Measurements from ENCODE around the gene SLC6A3. TPM values are rescaled to one million over a fixed set of nuclear protein-coding genes. Genes with fewer than 3 reads are reported as not detected.

SLC6A3 gene
- total RNA-seq, 4 donors from 2014 or later = not detected

GRCh38 chr5:1392261-1392660 is 53.0 kb downstream of the SLC6A3 start:
- WGBS, 2 donors (ENCODE audit: low coverage in 1 of 2) = 69 to 100% methylated on average over 2 to 9 of the region's 11 CpGs

GRCh38 chr5:1391691-1392090 is 53.5 kb downstream of the SLC6A3 start:
- WGBS, 2 donors (ENCODE audit: low coverage in 1 of 2) = 53% methylated on average over 3 of the region's 11 CpGs; no CpG with 5 or more reads in 1 of the 2 donors
- Histone ChIP-seq H3K4me3 (no peak overlapping the region), H3K9me3 (no peaks in the 10 kb centered on the region), H3K27ac (no peak overlapping the region), H3K36me3 (no peaks in the 10 kb centered on the region), H3K4me1 (peaks cover 0 to 4% (median under 1%) of the 10 kb centered on the region in 4 donors), H3K27me3 (peaks cover 46% of the 10 kb centered on the region)
- TF ChIP-seq POLR2A (IDR thresholded peaks at IDR 0.05) (no peak), EP300 (IDR thresholded peaks at IDR 0.05; ENCODE audit: low read depth) (no peak), POLR2AphosphoS5 (IDR thresholded peaks at IDR 0.05) (no peak)
- in situ Hi-C loops (cut with MboI; ENCODE audit: low pct_ligation_motif_present in 1 of 4, low pct_unique_long_range_greater_than_20kb in 1 of 4, low sequenced_read_pairs in 3 of 4) = loop anchor here in 1 of 4 donors (25.0 kb wide), 1 partner anchor 246 kb away; no protein-coding TSS in a partner anchor
- intact Hi-C loops (cut with DNase I; ENCODE audit: low total_unique reads) = no loop called here
- no peak for DNase-seq

More at GRCh38 chr5:1392261-1392660, 53.0 kb downstream of the SLC6A3 start:
- TF ChIP-seq POLR2A (IDR thresholded peaks at IDR 0.05) = no peak
- no peak for TF ChIP-seq POLR2AphosphoS5 (IDR thresholded peaks at IDR 0.05)
- no peak for TF ChIP-seq CTCF (IDR thresholded peaks at IDR 0.05)
- TF ChIP-seq EP300 (IDR thresholded peaks at IDR 0.05; ENCODE audit: low read depth) = no peak
- peaks cover 47% of the 10 kb centered on the region for H3K27me3 ChIP-seq
- no peak overlapping the region for H3K27ac ChIP-seq
- intact Hi-C loops (cut with DNase I; ENCODE audit: low total_unique reads) = no loop called here
- H3K4me1 ChIP-seq = no peaks in the 10 kb centered on the region
- H3K9me3 ChIP-seq = no peaks in the 10 kb centered on the region
- in situ Hi-C loops (cut with MboI; ENCODE audit: low pct_ligation_motif_present in 1 of 4, low pct_unique_long_range_greater_than_20kb in 1 of 4, low sequenced_read_pairs in 3 of 4) = loop anchor here in 1 of 4 donors (25.0 kb wide), 1 partner anchor 245 kb away; no protein-coding TSS in a partner anchor
- H3K4me3 ChIP-seq = no peak overlapping the region
- DNase-seq = no peak
- H3K36me3 ChIP-seq = no peaks in the 10 kb centered on the region

- Histone ChIP-seq H3K27ac (no peak overlapping the region), H3K36me3 (no peaks in the 10 kb centered on the region), H3K4me1 (peaks cover 0 to 9% (median 7%) of the 10 kb centered on the region in 4 donors), H3K27me3 (peaks cover 40% of the 10 kb centered on the region), H3K4me3 (no peak overlapping the region), H3K9me3 (no peaks in the 10 kb centered on the region)
- intact Hi-C loops (cut with DNase I; ENCODE audit: low total_unique reads) (no loop called here), in situ Hi-C loops (cut with MboI; ENCODE audit: low pct_ligation_motif_present in 1 of 4, low pct_unique_long_range_greater_than_20kb in 1 of 4, low sequenced_read_pairs in 3 of 4) (loop anchor here in 1 of 4 donors (25.0 kb wide), 1 partner anchor 246 kb away; no protein-coding TSS in a partner anchor)
- WGBS, 2 donors (ENCODE audit: low coverage in 1 of 2) = 82% methylated on average over 18 of the region's 21 CpGs; no CpG with 5 or more reads in 1 of the 2 donors
- DNase-seq = no peak
- no peak for TF ChIP-seq EP300 (IDR thresholded peaks at IDR 0.05; ENCODE audit: low read depth)
- TF ChIP-seq CTCF (IDR thresholded peaks at IDR 0.05) = no peak
- TF ChIP-seq POLR2A (IDR thresholded peaks at IDR 0.05) = no peak
- TF ChIP-seq POLR2AphosphoS5 (IDR thresholded peaks at IDR 0.05) = no peak
These were observed 54.2 kb downstream of the SLC6A3 start for GRCh38 chr5:1390861-1391600.

- Histone ChIP-seq H3K9me3 (no peaks in the 10 kb centered on the region), H3K27me3 (peaks cover 33% of the 10 kb centered on the region), H3K4me3 (no peak overlapping the region), H3K4me1 (peaks cover 0 to 16% (median 10%) of the 10 kb centered on the region in 4 donors), H3K36me3 (no peaks in the 10 kb centered on the region), H3K27ac (no peak overlapping the region)
- 80% methylated on average over 5 to 6 of the region's 7 CpGs for WGBS, 2 donors (ENCODE audit: low coverage in 1 of 2)
- in situ Hi-C loops (cut with MboI; ENCODE audit: low pct_ligation_motif_present in 1 of 4, low pct_unique_long_range_greater_than_20kb in 1 of 4, low sequenced_read_pairs in 3 of 4) (loop anchor here in 1 of 4 donors (25.0 kb wide), 1 partner anchor 247 kb away; no protein-coding TSS in a partner anchor), intact Hi-C loops (cut with DNase I; ENCODE audit: low total_unique reads) (no loop called here)
- TF ChIP-seq EP300 (IDR thresholded peaks at IDR 0.05; ENCODE audit: low read depth) (no peak), POLR2A (IDR thresholded peaks at IDR 0.05) (no peak), POLR2AphosphoS5 (IDR thresholded peaks at IDR 0.05) (no peak), CTCF (IDR thresholded peaks at IDR 0.05) (no peak)
- no peak for DNase-seq
These were observed 54.9 kb downstream of the SLC6A3 start for GRCh38 chr5:1390333-1390732.
